PC-9 (cell line): ENCODE data around the gene BTBD3. TPM values are rescaled to one million over a fixed set of nuclear protein-coding genes. Genes with fewer than 3 reads are reported as not detected.

Experiments
- BruUV-seq: library from RNA; stranded (reverse); fragments of 400-500 nt; replicated peaks from 2 replicates; lab custom pipeline; 2021; lab: Mats Ljungman, UMichigan
- CTCF ChIA-PET: fragments of 300-600 bp; sonication (Branson Sonifier 250); formaldehyde crosslinking; loops from one replicate; lab custom pipeline; 2022; ENCODE audit warnings: antibody characterized with exemption; lab: Charles Lee
- POLR2A ChIA-PET: fragments of 300-600 bp; sonication (Branson Sonifier 250); formaldehyde crosslinking; loops from one replicate; lab custom pipeline; 2022; ENCODE audit warnings: antibody characterized with exemption; ENCODE audit not compliant: unreplicated experiment; lab: Charles Lee
- DNase-seq, 2 experiments: peaks; one replicate each; pipeline versions ENCODE4 v3.0.0 to v3.0.0-alpha.2; 2015 to 2022; ENCODE audit warnings: mixed read lengths in 1 of 2
- H2AFZ ChIP-seq: fragments of 200-600 bp; sonication (generic); 2 replicates; pipeline ENCODE4 v1.8.1; 2017; ENCODE audit warnings: antibody characterized with exemption
- H3F3A ChIP-seq: fragments of 200-600 bp; sonication (generic); 2 replicates; pipeline ENCODE4 v1.8.1; 2017; ENCODE audit warnings: antibody characterized with exemption, mild to moderate bottlenecking, low read depth; ENCODE audit not compliant: insufficient read depth
- H3K27ac ChIP-seq: fragments of 200-600 bp; sonication (generic); 2 replicates; pipeline ENCODE4 v1.6.1; 2016; ENCODE audit warnings: mixed run types
- H3K27me3 ChIP-seq: fragments of 200-600 bp; sonication (generic); 2 replicates; pipeline ENCODE4 v1.6.1; 2016; ENCODE audit warnings: low read depth, mixed run types; ENCODE audit not compliant: insufficient read depth
- H3K36me3 ChIP-seq: fragments of 200-600 bp; sonication (generic); 2 replicates; pipeline ENCODE4 v1.6.1; 2016; ENCODE audit warnings: low read depth, mixed run types
- H3K4me1 ChIP-seq: fragments of 200-600 bp; sonication (generic); replicated peaks from 2 replicates; pipeline ENCODE4 v1.6.1; 2016; ENCODE audit warnings: mixed run types; ENCODE audit not compliant: insufficient read depth
- H3K4me2 ChIP-seq: fragments of 200-600 bp; sonication (generic); 2 replicates; pipeline ENCODE4 v1.6.1; 2017; ENCODE audit warnings: mixed run types
- H3K4me3 ChIP-seq: fragments of 200-600 bp; sonication (generic); 2 replicates; pipeline ENCODE4 v1.6.1; 2016; ENCODE audit warnings: mixed run types
- H3K79me2 ChIP-seq: fragments of 200-600 bp; sonication (generic); 2 replicates; pipeline ENCODE4 v1.6.1; 2017; ENCODE audit warnings: low read depth, mixed run types
- H3K9me2 ChIP-seq: fragments of 200-600 bp; sonication (generic); 2 replicates; pipeline ENCODE4 v1.8.1; 2017; ENCODE audit warnings: mild to moderate bottlenecking; ENCODE audit not compliant: insufficient read depth
- H3K9me3 ChIP-seq: fragments of 200-600 bp; sonication (generic); 2 replicates; pipeline ENCODE4 v1.8.1; 2016; ENCODE audit warnings: low read depth; ENCODE audit not compliant: insufficient read depth
- H4K20me1 ChIP-seq: fragments of 200-600 bp; sonication (generic); 2 replicates; pipeline ENCODE4 v1.8.1; 2017; ENCODE audit not compliant: insufficient read depth
- CTCF ChIP-seq: fragments of 200-600 bp; sonication (generic); conservative IDR thresholded peaks from 2 replicates; pipeline ENCODE4 v1.6.1; 2017; ENCODE audit warnings: mixed run types, antibody characterized with exemption, mild to moderate bottlenecking, moderate library complexity
- EZH2 ChIP-seq: fragments of 200-600 bp; sonication (generic); IDR thresholded peaks from 2 replicates; pipeline ENCODE4 v1.8.0; 2017; ENCODE audit warnings: antibody characterized with exemption, low read depth
- intact Hi-C: fragments of 100-400 bp; cut with micrococcal nuclease; formaldehyde crosslinking; loops from one replicate; pipeline ENCODE4 v1.10.0; 2022; ENCODE audit not compliant: unreplicated experiment
- total RNA-seq: library from RNA; stranded (reverse); gene quantifications from 2 replicates; pipeline ENCODE4 v1.2.3, GENCODE V29; 2021

The BTBD3 gene
- total RNA-seq, 1 experiment from 2014 or later = 17.6 TPM

GRCh38 chr20:11882651-11883050, 35.0 kb upstream of the BTBD3 start:
- BruUV-seq = no TSS peak
- intact Hi-C loops = no loop called here
- no peaks in the 10 kb centered on the region for H3K9me2 ChIP-seq
- H2AFZ ChIP-seq = no peak overlapping the region
- H3K27me3 ChIP-seq = no peaks in the 10 kb centered on the region
- no peak for DNase-seq
- no peaks in the 10 kb centered on the region for H3K36me3 ChIP-seq
- no peaks in the 10 kb centered on the region for H4K20me1 ChIP-seq
- no peak overlapping the region for H3K4me2 ChIP-seq
- no peak overlapping the region for H3K27ac ChIP-seq
- H3K4me1 ChIP-seq = no peaks in the 10 kb centered on the region
- H3F3A ChIP-seq = no peaks in the 10 kb centered on the region
- H3K9me3 ChIP-seq = no peaks in the 10 kb centered on the region
- POLR2A ChIA-PET = no interaction called here
- no peak overlapping the region for H3K4me3 ChIP-seq
- no peaks in the 10 kb centered on the region for H3K79me2 ChIP-seq
- TF ChIP-seq EZH2 (no peak), CTCF (no peak)
- CTCF ChIA-PET = no interaction called here

GRCh38 chr20:11888648-11889047, 29.0 kb upstream of the BTBD3 start:
- Histone ChIP-seq H3K27me3 (no peaks in the 10 kb centered on the region), H3K79me2 (peaks cover 24% of the 10 kb centered on the region), H3K9me2 (no peaks in the 10 kb centered on the region), H4K20me1 (peaks cover 6% of the 10 kb centered on the region; the same call in 1 of the 2 replicates), H3K36me3 (no peaks in the 10 kb centered on the region), H3K27ac (no peak overlapping the region), H2AFZ (no peak overlapping the region), H3F3A (peaks cover 9% of the 10 kb centered on the region; the same call in 1 of the 2 replicates), H3K4me1 (peaks cover 11% of the 10 kb centered on the region), H3K9me3 (no peaks in the 10 kb centered on the region), H3K4me2 (no peak overlapping the region), H3K4me3 (no peak overlapping the region)
- CTCF ChIA-PET = no interaction called here
- BruUV-seq = no TSS peak
- TF ChIP-seq EZH2 = no peak
- intact Hi-C loops = no loop called here
- POLR2A ChIA-PET = interaction anchor here (0.7 kb wide), 1 partner anchor 49 kb away, joined by 3 read pairs; no protein-coding TSS in a partner anchor
- no peak for DNase-seq

GRCh38 chr20:11890331-11891076, 27.2 kb upstream of the BTBD3 start:
- DNase-seq = peak; percentile 67 to 95
- TF ChIP-seq EZH2 (no peak), CTCF (no peak)
- Histone ChIP-seq H3K27me3 (no peaks in the 10 kb centered on the region), H3K4me1 (peaks cover 17% of the 10 kb centered on the region), H3K27ac (peak overlapping the region; percentile 49; the same call in 1 of the 2 replicates), H2AFZ (peak overlapping the region; percentile 79), H3K79me2 (peaks cover 43% of the 10 kb centered on the region), H3K4me2 (peak overlapping the region; percentile 100), H3K4me3 (peak overlapping the region; percentile 91), H3K9me2 (no peaks in the 10 kb centered on the region; the same call in 1 of the 2 replicates), H3F3A (peaks cover 9% of the 10 kb centered on the region; the same call in 1 of the 2 replicates), H3K9me3 (no peaks in the 10 kb centered on the region), H4K20me1 (peaks cover 6% of the 10 kb centered on the region; the same call in 1 of the 2 replicates), H3K36me3 (no peaks in the 10 kb centered on the region)
- ChIA-PET CTCF (no interaction called here), POLR2A (no interaction called here)
- intact Hi-C loops = loop anchor here (1.0 to 10.0 kb wide), 3 partner anchors 174 to 1456 kb away; partner anchors contain the start of genes MKKS and SLX4IP
- no TSS peak for BruUV-seq
